NCI-H345 treated with DMSO at 0.1 percent for 48 hours (cell line): ENCODE measurements around the gene SEMA5B.
A peak's percentile ranks its signal among the peaks of the same experiment; 100 is the strongest.

ENCODE experiments used
- DNase-seq: peaks from one replicate; lab custom pipeline; 2025; ENCODE audit not compliant: unreplicated experiment; lab: John Stamatoyannopoulos, UW

Gene SEMA5B

DNA sequence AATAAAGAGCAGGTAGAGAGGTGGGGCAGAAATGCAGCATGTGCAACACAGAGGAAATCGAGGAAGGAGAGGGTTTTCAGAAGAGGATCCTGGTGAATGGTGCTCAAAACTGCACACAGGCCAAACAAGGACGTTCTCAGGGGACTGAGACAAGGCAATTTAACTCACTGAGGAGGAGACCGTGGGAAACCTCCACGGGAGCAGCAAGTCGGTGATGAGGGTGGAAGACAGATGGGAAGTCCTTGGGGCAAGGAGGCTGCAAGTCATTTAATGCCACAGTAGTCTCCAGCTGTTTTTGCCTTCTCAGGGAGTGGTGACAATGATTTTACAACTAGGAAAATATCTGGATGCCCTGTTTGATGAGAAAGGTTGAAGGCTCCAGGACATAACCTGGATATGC lies 27.8 kb upstream of the SEMA5B start:
- no peak for DNase-seq

DNA sequence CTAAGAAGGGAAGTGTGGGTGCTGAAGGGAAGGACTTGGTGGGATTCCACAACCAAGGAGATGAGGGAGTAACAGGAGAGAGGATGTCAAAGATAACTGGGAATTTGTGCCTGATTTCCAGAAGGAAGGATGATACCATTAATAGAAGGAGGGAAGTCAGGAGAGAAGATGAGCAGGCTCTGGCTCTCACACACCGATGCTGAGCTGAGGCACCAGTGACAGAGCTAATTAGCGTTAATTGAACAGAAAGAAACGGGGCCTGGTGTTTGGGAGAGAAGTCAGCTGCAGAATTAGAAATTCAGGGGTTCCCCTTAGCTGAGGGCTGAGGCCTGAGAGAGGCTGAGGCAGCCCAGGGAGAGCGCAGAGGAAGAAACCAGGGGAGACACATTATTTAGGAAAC lies 27.4 kb upstream of the SEMA5B start:
- no peak for DNase-seq

DNA sequence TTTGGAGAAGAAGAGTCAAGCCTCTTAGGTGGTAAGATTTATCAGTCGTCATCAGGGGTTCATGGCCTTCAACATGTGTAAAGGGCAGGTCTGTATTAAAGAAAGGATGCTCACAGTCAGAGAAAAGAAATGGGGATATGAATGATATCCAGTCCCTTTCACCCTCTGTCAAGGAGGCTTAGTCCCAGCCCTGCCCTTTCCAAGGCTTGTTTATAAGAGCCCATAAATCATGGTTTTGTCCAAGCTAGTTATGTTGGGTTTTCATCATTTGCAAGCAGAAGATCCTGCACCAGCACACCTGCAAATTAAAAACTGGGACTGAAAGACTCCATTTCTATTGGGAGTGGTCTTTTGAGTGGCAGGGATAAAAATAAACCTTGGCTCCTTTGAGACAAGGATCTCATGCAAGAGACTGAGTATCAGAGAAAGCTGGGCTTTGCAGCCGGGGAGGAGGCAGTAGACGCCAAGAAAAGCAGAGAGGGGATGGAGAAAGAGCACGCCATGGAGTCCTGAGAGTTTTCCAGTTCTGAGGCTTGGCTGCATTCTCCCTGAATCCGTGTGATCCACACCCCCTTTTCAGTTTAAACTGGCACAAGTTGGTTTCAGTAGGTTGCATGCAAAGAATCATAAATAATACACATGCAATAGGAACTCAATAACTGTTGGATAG lies 26.7 kb upstream of the SEMA5B start:
- DNase-seq: no peak

DNA sequence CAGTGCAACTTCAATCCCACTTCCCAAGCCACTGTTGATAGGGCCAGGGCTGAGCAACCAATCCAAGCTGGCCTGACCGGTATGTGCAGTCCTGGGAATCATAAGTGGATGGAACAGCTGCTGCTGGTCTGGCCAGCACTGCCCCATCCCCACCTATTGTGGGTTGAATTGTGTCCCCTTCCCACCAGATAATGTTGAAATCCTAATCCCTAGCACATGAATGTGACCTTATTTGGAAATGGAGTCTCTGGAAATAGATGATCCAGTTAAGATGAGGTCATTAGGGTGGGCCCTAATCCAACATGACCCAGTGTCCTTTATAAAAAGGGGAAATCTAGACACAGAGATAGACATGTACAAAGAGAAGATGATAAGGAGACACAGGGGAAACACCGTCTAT lies 25.5 kb upstream of the SEMA5B start:
- DNase-seq: no peak

DNA sequence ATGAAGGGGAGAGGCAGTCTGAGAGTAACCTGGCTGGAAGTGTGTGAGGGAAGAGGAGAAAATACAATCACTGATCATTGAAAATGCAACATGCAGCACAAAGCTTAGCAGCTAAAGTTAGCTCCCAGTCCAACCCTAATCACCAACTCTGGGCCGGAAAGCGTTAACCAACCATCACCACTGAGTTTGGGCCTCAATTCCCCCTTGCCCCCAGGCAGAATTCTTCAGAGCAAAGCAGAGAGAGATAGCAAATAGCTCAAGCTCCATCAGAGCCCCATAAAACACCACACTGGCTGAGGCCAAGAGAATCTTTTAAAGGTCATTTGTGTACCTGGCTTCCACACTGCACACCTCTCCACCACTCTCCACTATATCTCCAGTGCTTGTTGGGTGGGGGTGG lies 23.1 kb upstream of the SEMA5B start:
- DNase-seq: no peak

DNA sequence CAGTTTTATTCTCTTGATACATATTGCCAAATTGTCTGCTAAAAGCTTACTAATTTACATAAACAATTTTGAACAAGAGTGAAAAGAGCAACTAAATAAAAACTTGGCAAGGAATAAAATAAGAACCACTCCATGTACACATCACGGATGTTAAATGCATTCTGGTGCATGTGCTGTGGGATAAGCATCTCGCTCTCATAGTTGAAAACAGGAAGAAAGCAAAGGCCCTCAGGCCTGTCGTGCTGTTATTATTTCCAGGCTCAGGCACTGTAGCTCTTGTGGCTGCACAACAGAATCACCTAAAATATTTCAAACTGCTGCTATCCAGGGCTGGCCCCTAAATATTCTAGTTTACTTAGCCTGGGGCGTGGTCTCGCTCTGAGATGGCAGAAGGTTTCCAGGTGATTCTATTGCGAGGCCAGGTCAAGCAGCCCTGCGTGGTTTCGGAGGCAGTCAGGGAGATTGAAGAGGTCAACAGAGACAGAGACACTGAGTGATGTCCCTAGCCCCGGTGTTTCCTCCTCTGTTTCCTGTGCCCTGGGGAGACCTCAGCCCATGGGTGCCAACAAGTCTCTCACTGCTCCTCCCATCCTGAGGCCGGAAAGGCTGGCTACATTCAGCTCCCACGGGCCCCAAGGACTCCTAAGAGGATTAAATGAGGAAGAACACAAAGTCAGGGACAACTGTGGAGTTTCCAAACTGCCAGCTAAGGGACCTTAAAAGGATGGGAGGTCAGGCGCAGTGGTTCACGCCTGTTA lies 21.1 kb upstream of the SEMA5B start:
- DNase-seq: no peak

- DNase-seq: no peak
Measured at GRCh38 chr3:123047062-123047319, 19.4 kb upstream of the SEMA5B start.

DNA sequence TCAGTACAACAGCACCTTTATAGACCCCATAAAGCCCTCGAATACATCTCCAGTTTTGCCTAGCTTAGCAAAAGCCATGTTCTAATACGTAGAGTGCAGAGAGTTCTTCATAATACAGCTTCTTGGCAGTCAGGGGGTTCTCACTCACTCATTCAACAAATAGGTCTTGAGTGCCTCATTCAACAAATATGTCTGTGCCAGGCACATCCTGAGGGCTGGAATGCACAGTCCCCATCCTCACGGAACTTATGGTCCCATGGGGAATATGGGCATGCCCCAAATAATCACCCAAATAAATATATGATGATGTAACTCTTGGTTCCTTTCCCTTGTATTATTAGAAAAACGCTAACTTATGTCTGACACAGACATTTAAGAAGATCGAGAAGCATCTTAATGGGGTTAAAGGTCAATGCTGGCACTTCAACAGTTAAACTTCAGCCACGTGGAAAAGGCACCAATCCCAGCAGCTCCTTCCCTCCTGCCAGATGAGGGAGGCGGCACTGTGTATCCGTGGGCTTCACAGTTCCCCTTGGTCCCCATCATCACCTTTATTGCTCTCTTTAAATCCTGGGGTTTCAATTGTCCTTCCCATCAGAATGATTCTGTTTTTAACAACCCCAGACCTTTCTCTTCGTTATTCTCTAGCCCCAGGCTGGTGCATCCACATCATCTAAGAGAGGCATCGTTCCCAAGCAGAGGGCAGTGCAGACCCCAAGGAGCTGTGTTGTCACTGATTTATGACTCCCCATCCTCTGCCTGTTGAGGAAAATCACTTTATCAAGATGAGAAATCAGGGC lies 18.9 kb upstream of the SEMA5B start:
- DNase-seq: no peak

DNA sequence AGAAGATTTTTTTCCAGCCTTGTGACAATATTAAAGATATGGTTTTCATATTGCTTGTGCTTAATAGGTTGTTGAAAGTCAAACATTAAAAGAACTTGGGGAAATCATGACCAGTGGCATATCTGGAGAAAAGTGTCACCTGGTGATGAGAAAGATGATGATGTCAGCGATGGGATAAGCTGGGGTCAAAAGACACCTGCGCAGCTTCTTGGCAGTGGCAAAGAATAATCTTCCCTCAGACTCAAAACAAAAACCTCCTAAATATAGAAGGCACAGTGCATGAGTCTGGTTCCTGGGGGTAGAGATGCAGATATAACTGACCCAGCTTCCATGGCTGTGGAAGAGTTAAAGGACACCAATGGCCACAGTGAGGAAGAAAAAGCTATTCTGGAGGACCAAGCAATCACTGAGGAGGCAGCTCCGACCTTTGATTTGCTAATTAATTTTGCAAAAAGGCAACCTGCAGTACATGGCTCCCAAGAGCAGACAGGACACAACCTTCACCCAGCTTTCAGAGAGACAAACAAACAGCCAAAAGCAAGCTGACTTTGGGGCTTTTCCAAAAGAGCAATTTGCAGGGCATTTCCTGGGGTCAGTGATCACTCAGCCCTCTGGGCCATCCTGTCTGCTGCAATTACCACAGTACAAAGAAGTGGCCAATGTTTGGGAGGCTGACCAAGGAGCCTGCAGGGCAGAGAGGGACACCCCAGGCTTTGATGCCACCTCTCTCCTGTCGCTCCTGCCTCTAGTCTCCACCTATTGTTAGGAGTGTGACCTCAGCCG lies 17.6 kb upstream of the SEMA5B start:
- no peak for DNase-seq

- no peak for DNase-seq
Measured at GRCh38 chr3:123042413-123042812, 14.8 kb upstream of the SEMA5B start.

DNA sequence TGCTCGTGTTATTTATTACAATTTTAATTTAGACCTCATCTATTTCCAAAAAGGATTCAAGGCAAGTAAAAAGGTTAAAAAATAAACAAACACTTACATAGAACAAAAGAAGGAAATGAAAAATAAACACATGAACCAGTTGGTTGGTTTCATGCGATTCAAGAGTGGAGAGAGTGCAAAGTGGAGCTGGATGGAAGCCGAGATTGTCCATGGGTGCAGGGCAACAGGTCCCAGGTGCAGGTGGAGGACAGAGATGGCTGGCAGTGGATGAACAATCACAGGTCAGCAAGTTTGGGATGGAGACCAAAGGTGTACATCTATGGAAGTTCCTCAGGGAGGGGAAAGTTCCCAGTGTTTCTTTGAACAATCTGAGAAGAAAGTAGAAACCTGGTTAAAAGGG lies 11.6 kb upstream of the SEMA5B start:
- no peak for DNase-seq

GRCh38 chr3:123038751-123039150 lies 11.2 kb upstream of the SEMA5B start:
- no peak for DNase-seq

DNA sequence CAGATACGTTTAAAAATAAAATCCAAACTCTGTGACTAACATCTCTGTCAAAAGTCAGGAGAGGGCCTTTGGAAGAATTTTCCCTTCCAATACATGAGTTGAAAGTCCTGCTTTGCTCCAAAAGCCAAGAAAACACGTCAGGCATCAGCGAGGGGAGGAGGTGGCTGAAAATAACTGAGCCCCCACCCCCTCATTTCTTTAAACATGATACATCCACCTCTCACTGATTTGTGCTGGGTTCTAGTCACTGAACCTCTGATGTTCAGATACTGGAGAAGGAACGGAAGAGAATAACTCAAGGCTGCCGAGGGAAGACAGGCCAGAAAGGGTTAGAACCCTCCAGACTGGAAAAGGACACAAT lies 9.4 kb upstream of the SEMA5B start:
- DNase-seq: no peak

DNA sequence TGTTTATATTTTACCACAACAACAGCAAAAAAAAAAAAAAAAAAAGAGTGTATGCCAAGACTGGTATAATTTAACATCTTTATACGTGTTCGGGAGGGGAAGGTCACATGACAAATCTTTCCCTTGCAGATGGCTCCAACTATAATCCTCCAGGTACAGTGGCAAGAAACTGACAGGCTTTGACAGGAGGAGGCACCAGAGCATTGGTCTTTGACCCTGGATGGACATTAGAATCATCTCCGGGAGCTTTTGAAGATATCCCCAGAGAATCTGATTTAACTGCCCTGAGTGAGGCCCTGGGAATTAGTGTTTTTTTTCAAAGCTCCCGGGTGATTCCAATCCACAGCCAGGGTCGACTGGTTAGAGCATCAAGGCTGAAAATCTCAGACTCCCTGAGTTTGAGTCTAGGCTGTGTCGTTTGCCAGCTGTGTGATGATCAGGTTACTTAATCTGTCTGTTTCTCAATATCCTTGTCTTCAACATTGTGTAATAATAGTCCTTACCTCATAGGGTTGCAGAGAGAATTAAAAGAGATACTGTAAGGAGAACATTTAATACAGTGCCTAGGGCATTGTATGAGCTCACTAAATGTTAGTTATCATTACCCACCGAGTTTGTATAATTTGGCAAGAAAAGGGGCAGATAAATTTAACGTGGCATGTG lies 8.9 kb upstream of the SEMA5B start:
- no peak for DNase-seq

GRCh38 chr3:123034996-123035395 lies 7.4 kb upstream of the SEMA5B start:
- DNase-seq: no peak

GRCh38 chr3:123034120-123034519 lies 6.6 kb upstream of the SEMA5B start:
- no peak for DNase-seq

DNA sequence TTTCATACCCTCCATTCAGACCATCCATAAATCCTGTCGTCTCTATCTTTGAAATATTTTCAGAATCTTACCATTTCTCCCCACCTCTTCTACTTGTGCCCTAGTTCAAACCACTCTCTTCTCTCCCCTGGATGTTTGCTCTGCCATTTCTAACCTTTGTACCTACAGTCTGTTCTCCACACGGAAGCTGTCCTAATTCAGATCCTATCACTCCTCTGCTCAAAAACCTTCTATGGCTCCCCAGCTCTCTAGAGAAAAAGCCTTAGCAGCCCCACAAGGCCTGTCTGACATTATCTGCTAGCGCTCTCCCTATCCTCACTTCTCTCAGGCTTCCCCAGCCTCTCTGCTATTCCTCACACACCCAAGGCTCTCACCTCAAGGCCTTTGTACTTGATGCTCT lies 4.5 kb upstream of the SEMA5B start:
- DNase-seq: no peak

- DNase-seq: no peak
Measured at GRCh38 chr3:123031051-123031450, 3.5 kb upstream of the SEMA5B start.

DNA sequence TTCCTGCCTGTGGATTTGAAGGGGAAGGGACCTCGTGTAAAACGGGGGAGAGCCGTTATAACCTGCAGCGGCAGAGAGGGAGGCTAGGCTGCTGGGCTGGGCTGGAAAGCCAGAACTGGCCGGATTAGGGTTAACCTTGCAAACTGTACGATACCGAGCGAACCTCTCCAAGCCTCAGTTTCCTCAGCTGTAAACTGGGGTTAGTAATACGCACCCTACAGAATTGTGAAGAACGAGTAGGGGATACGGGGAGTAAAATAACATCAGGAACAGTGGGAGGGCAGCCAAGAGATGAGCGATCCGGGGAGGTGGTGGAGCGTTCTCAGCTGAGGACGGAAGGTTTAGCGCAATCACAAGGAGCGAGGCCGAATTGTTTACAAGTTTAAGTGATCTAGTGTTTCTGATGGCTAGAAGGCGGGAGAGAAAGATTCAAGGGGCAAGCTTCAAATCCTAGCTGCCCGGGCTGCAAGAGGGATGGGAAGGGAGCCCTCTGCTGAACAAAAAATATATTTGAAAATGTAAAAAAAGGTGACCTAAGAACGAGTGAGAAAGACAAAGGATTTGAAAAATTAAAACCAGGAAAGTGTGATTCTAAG lies 768 bp upstream of the SEMA5B start:
- DNase-seq: peak; percentile 40

DNA sequence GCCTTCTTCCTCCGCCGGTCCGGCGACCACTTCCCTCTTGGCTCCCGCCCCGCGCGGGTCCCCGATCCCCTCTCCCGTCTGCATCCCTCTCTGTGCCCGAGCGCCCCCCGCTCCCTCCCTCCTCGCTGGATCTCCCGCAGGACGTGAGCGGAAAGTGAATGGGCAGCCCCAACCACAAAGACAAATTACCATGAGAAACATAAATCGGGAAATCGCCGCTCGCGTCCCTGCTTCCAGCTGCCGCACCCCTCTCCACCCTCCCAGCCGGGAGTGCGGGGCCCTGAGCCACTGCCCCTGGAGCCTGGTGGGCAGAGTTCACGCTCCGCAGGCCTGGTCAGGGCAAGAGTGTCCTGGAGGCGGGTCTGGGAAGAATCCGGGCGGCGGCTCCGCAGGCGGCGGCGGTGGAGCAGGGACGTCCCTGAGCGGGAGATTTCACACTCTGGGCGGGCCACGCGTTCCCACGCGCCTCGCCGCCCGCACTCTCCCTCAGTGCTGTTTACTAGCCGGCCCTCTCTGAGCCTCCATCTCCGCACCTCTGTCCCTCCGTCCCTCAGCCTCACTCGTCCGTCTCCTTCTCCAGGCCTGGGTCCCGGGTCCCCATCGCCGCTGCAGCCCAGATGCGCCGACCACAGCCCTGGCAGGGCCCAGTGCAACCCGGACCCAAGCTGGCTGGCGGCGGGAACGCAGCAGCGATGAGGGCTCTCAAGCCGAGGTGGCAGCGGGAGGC lies 835 bp downstream of the SEMA5B start:
- DNase-seq: no peak
